Epidermal melanocyte (primary cell): ENCODE data around the gene MOCS3.

ENCODE experiments used
- DNase-seq: peaks from one replicate; pipeline ENCODE4 v3.0.0; 2011; ENCODE audit warnings: low spot score; ENCODE audit not compliant: insufficient read length

MOCS3 gene, protein sequence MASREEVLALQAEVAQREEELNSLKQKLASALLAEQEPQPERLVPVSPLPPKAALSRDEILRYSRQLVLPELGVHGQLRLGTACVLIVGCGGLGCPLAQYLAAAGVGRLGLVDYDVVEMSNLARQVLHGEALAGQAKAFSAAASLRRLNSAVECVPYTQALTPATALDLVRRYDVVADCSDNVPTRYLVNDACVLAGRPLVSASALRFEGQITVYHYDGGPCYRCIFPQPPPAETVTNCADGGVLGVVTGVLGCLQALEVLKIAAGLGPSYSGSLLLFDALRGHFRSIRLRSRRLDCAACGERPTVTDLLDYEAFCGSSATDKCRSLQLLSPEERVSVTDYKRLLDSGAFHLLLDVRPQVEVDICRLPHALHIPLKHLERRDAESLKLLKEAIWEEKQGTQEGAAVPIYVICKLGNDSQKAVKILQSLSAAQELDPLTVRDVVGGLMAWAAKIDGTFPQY

DNA sequence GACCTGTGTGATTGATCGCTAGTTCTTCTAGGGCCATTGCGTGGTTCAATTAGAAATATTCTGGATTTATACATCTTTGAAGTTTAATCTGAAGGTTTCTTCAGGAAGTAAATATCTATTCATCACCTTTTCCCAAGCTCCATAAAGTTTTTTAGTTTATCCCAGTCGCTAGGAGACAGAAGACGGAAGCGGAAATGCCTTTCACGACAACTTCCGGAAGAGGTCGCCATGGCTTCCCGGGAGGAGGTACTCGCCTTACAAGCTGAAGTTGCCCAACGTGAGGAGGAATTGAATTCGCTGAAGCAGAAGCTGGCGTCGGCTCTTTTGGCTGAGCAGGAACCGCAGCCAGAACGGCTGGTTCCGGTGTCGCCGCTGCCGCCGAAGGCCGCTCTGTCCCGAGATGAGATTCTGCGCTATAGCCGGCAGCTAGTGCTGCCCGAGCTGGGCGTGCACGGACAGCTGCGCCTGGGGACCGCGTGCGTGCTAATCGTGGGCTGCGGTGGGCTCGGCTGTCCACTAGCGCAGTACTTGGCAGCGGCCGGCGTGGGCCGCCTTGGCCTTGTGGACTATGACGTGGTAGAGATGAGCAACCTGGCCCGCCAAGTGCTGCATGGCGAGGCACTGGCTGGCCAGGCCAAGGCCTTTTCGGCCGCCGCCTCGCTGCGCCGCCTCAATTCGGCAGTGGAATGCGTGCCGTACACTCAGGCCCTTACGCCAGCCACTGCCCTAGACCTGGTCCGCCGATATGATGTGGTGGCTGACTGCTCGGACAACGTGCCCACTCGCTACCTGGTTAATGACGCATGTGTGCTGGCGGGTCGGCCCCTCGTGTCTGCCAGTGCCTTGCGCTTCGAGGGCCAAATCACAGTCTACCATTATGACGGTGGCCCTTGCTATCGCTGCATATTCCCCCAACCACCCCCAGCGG is at the start of gene MOCS3:
Gene MOCS3, plus strand, starts transcription at position 204 of the 928 bp plus-strand sequence. Its CDS starts 25 bp downstream, at position 229.
- DNase-seq = peak; percentile 55

DNA sequence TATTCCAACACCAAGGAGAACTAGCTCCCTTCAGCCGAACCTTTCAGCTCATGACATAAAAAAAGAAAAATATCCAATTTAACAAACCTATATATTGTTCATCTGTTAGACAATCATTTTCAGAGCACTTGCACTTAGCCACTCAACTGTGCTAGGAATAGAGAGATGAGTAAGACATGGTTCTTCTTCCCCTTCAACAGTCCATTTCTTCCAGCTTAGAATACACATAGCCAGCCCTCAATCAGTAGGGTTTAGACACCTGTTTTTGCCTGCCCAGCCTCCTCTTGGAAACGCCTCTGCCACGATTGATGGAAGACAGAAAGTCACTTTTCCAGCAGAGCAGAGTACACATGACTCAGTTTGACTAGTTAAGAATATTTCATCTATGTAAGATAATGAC is 49.2 kb upstream of the MOCS3 start:
- no peak for DNase-seq

DNA sequence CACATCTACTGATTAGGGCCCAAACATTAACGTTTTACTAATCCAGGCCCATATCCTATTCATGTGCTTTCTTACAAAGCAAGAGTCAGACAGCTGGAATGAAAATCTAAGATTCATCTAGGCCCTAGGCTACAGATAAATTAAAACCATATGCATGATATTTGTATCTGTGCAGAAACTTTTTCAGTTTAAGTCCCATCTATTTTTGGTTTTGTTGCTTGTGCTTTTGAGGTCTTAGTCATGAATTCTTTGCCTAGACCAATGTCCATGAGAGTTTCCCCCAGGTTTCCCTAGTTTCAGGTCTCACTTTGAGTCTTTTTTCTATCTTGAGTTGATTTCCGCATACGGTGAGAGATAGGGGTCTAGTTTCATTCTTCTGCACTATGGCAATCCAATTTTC is 47.6 kb upstream of the MOCS3 start:
- peak; percentile 66 for DNase-seq

- DNase-seq = no peak
These were observed 46.9 kb upstream of the MOCS3 start for GRCh38 chr20:50911716-50912115.

DNA sequence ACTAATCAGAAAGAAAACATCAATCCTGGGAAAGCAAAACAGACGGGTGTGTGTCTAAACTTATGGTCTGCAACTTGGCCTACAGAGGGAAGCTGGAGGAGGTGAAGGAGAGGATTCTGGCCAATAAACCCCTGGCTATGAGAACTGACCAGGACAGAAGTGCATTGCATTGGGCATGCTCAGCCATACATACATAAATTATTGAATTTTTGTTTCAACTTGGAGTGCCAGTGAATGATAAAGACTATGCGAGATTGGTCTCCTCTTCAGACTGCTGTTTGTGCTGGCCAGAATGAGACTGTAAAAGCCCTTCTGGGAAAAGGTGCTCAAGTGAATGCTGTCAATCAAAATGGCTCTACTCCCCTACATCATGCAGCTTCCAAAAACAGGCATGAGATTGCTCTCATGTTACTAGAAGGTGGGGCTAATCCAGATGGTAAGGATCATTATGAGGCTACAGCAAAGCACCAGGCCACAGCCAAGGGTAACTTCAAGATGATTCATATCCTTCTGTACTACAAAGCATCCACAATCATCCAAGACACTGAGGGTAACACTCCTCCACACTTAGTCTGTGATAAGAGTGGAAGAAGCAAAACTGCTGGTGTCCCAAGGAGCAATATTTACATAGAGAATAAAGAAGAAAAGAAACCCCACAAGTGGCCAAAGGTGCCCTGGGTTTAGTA is 44.8 kb upstream of the MOCS3 start:
- DNase-seq = no peak

DNA sequence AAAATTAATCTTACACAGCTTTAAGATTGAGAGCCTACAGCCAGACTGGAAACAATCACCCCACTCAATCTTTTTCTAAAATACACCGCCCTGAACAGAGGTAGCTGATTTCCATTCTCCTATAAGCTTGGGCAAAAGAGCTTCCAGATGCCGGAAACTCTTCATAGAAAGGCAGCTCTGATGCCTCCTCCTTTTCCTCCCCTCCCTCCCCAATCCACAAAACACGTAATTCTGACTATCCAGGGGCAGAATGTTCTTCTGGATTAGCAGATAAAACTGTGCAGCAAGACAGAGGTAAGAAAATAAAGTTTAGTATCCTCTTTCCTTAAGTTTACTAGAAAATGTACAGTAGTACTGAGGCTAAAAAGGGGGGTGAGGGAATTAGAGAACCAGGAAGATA is 43.2 kb upstream of the MOCS3 start:
- no peak for DNase-seq

GRCh38 chr20:50916257-50916656 is 42.4 kb upstream of the MOCS3 start:
- no peak for DNase-seq

DNA sequence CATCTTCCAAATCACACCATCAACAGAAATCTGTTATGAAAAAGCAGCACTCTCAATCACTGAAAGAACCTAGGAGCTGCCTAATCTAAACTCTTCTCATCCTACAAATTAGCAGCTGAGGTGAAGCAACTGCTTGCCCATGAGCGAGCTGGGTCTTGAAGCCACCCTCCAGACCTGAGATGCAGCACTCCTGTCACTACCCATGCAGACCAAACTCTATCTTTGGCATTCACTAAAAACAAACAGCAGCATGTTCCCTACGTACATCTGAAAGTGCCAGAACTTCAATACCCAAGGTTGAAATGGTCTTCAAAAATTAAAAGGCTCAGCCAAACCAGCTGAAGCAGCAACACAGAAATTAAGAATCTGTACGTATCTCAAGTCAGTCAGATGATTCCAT is 41.7 kb upstream of the MOCS3 start:
- DNase-seq = no peak

- no peak for DNase-seq
These were observed 40.2 kb upstream of the MOCS3 start for GRCh38 chr20:50918403-50918802.

GRCh38 chr20:50919567-50919966 is 39.1 kb upstream of the MOCS3 start:
- DNase-seq = no peak

GRCh38 chr20:50920997-50921396 is 37.6 kb upstream of the MOCS3 start:
- DNase-seq = no peak

- no peak for DNase-seq
These were observed 36.7 kb upstream of the MOCS3 start for GRCh38 chr20:50921803-50922501.

DNA sequence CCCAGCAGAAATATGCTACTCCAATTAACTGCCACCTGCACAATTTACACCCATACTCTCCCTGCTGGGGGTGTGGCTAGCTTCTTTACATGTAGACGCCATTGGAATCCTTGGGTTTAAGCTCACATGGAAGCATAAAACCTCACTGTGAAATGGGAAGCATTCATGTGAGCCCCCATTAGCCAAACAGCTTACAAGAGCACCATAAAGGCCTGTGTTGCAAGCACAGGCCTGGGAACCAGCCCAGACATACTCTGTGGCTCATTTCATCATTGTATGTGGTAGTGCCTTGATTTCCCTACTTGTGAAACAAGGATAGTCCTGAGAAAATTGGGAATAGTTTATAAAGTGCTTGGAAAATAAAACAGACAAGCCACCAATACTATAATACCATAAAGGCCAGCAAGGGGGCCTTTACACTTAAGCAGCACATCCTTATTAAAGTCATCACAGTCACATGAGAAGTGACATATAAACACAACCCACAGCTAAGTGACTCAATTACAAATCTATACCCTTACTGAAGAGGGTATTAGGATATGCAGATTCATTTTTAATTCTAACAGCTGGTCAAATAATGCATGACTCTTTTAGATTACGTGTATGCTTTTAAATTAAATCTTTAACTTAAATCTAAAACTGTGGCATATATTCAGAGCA is 34.2 kb upstream of the MOCS3 start:
- DNase-seq = no peak

GRCh38 chr20:50926530-50926929 is 32.1 kb upstream of the MOCS3 start:
- DNase-seq = no peak

DNA sequence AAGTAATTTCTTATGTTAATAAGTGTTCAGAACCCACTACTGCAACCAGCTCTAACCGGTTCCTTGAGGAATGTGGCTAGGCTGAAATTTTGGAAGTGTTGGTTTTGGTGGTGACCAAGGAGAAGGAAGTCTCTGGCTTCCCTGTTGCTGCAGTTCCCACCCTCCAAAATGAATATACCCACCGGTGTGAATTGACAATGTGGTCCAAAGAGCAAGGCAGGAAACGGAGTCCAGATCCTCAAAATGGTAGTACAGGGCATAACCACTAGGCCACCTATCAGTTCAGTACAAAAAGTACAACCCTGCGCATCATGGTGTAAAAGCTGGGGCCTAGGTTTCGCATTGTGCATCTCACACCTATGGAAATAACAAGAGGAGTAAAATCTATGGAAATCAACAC is 30.1 kb upstream of the MOCS3 start:
- no peak for DNase-seq

GRCh38 chr20:50929299-50930138 is 29.1 kb upstream of the MOCS3 start:
- DNase-seq = peak; percentile 80

GRCh38 chr20:50930139-50930975 is 28.3 kb upstream of the MOCS3 start:
- DNase-seq = no peak

DNA sequence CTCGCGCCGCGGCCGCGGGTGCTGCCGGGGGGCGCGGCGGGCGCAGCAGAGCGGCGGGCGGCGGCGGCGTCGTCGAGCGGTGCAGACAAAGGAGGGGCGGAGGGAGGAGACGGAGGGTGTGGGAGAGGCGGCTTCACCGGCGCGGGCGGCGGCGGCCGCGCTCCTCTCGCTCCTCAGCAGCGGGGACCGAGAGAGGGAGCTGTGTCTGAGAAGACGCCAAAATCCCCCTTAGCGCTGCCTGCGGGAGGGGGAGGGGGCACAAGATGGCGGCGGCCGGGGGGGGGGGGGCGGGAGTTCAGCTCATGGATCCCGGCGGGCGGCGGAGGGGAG is 27.7 kb upstream of the MOCS3 start:
- no peak for DNase-seq
